Upper lobe of right lung (tissue), 1 donor: Measurements from ENCODE around the gene HBZ. TPM values are rescaled to one million over a fixed set of nuclear protein-coding genes. Genes with fewer than 3 reads are reported as not detected.

Source experiments
- ATAC-seq: fragments of 200-7000 bp; cut with Tn5 transposase; one replicate; pipeline ENCODE4 v1.9.1; 2020; ENCODE audit warnings: mild to moderate bottlenecking, moderate library complexity
- DNase-seq: peaks from one replicate; pipeline ENCODE4 v3.0.0-alpha.2; 2020
- H3K27ac ChIP-seq: fragments of 200-600 bp; one replicate; pipeline ENCODE4 v1.8.0; 2022
- H3K27me3 ChIP-seq: fragments of 200-600 bp; one replicate; pipeline ENCODE4 v1.8.0; 2022; ENCODE audit warnings: mild to moderate bottlenecking
- H3K36me3 ChIP-seq: fragments of 200-600 bp; one replicate; pipeline ENCODE4 v1.8.0; 2022
- H3K4me1 ChIP-seq: fragments of 200-600 bp; one replicate; pipeline ENCODE4 v1.8.0; 2022
- H3K4me3 ChIP-seq: fragments of 200-600 bp; one replicate; pipeline ENCODE4 v1.8.0; 2022; ENCODE audit warnings: mild to moderate bottlenecking
- H3K9me3 ChIP-seq: fragments of 200-600 bp; one replicate; pipeline ENCODE4 v1.8.0; 2022
- intact Hi-C: fragments of 100-400 bp; cut with DNase I; formaldehyde crosslinking; loops from one replicate; pipeline ENCODE4 v1.11.0; 2022
- long read RNA-seq: library from polyadenylated mRNA; unstranded; transcript quantifications from one replicate; pipeline ENCODE4 v2.0.0, GENCODE V29; 2021
- total RNA-seq: library from RNA; stranded (reverse); fragmentation: NEBNext Ultra II Directional; extraction: Animal tissue kit (Norgen Biotek cat#: 25700); gene quantifications from one replicate; pipeline ENCODE4 v1.2.1, GENCODE V29; 2021
- TF ChIP-seq, protein P1 (sequence below): fragments of 200-600 bp; IDR thresholded peaks from one replicate; pipeline ENCODE4 v1.8.0; 2022; ENCODE audit warnings: antibody characterized with exemption
- donor health status: DM: no; HTN: yes; CAD: no; lungs with severe emphysema.

Gene HBZ
- total RNA-seq: not detected
- long read RNA-seq: 0 reads

GRCh38 chr16:152141-153128, at the start of gene HBZ:
Gene HBZ (plus strand): TSS chr16:152644. CDS start chr16:152910, 266 bp downstream.
- H3K9me3 ChIP-seq: no peaks in the 10 kb centered on the region
- ATAC-seq: peak; percentile 6
- intact Hi-C loops: no loop called here
- DNase-seq: no peak
- no peak within 1 kb of the TSS for H3K27ac ChIP-seq
- no peak within 1 kb of the TSS for H3K4me3 ChIP-seq
- H3K36me3 ChIP-seq: no peaks in the 10 kb centered on the region
- peaks cover 6% of the 10 kb centered on the region for H3K4me1 ChIP-seq
- TF ChIP-seq, protein P1, sequence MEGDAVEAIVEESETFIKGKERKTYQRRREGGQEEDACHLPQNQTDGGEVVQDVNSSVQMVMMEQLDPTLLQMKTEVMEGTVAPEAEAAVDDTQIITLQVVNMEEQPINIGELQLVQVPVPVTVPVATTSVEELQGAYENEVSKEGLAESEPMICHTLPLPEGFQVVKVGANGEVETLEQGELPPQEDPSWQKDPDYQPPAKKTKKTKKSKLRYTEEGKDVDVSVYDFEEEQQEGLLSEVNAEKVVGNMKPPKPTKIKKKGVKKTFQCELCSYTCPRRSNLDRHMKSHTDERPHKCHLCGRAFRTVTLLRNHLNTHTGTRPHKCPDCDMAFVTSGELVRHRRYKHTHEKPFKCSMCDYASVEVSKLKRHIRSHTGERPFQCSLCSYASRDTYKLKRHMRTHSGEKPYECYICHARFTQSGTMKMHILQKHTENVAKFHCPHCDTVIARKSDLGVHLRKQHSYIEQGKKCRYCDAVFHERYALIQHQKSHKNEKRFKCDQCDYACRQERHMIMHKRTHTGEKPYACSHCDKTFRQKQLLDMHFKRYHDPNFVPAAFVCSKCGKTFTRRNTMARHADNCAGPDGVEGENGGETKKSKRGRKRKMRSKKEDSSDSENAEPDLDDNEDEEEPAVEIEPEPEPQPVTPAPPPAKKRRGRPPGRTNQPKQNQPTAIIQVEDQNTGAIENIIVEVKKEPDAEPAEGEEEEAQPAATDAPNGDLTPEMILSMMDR: no peak
- H3K27me3 ChIP-seq: no peaks in the 10 kb centered on the region

GRCh38 chr16:104355-104754, 48.1 kb upstream of the HBZ start:
- TF ChIP-seq, protein P1: no peak
- no peaks in the 10 kb centered on the region for H3K27me3 ChIP-seq
- no peak for ATAC-seq
- no peaks in the 10 kb centered on the region for H3K9me3 ChIP-seq
- intact Hi-C loops: no loop called here
- peaks cover 9% of the 10 kb centered on the region for H3K36me3 ChIP-seq
- no peak overlapping the region for H3K4me3 ChIP-seq
- no peak for DNase-seq
- H3K4me1 ChIP-seq: peaks cover 10% of the 10 kb centered on the region
- H3K27ac ChIP-seq: no peak overlapping the region

DNA sequence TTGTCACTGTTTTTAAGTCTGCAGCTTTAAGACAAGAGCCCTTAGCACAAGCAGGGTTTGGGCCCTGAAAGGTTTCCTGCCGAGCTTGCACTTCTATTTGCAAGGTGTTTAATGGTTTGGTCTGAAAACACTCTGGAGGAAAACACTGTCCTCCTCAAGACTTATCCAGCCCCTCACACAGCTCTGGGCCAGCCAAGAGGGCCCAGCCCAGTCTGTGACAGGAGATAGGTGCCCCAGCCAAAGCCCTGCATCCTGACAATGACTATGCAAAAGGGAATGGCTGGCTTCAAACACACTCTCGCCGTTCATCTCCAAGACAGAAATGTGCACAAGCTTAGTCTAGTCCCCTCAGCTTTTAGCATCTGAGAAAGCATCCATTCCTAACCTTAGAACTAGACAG, 47.5 kb upstream of the HBZ start:
- Histone ChIP-seq H3K4me1 (peaks cover 10% of the 10 kb centered on the region), H3K27ac (no peak overlapping the region), H3K4me3 (no peak overlapping the region), H3K27me3 (no peaks in the 10 kb centered on the region), H3K9me3 (no peaks in the 10 kb centered on the region), H3K36me3 (peaks cover 14% of the 10 kb centered on the region)
- no peak for DNase-seq
- TF ChIP-seq, protein P1: no peak
- no peak for ATAC-seq
- intact Hi-C loops: no loop called here

- H3K27ac ChIP-seq: no peak overlapping the region
- no peak overlapping the region for H3K4me3 ChIP-seq
- TF ChIP-seq, protein P1: no peak
- intact Hi-C loops: no loop called here
- no peaks in the 10 kb centered on the region for H3K9me3 ChIP-seq
- H3K27me3 ChIP-seq: no peaks in the 10 kb centered on the region
- DNase-seq (no peak), ATAC-seq (no peak)
- peaks cover 20% of the 10 kb centered on the region for H3K36me3 ChIP-seq
- H3K4me1 ChIP-seq: peaks cover 10% of the 10 kb centered on the region
Measured at GRCh38 chr16:105521-105920, 46.9 kb upstream of the HBZ start.

DNA sequence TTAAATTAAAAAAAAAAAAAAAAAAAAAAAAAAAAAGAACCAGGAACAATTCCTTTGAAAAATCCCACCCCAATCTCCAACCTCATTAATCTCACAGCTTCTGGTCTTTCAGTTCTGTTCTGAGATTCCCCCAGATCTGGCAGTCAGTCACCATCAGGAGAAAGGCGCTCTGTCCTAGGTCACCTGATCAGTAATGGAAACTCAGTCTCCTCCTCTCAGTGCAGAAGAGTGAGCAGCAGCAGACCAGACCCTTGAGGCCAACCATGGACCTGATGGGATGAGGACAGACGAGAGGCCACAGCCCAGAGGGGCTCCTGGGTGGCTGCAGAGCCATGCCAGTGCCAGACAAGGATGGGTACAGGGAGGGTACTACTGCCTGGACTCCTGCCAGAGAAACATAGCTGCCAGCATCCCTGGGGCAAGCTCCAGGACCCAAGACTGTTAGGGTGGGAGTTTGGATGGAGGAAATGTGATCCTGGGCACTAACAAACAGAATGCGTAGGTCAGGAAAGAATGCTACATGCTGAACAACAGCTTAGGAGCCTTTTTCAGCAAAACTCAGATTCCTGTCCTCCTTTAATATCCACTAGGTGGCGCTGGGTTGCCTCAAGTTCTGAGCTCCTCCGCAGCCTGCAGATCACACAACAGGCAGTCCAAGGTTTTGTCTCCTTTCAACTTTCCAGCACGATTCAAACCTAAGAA, 45.7 kb upstream of the HBZ start:
- TF ChIP-seq, protein P1: peak; percentile 81
- Histone ChIP-seq H3K27ac (no peak overlapping the region), H3K4me3 (no peak overlapping the region), H3K9me3 (no peaks in the 10 kb centered on the region), H3K36me3 (peaks cover 27% of the 10 kb centered on the region), H3K4me1 (peaks cover 5% of the 10 kb centered on the region), H3K27me3 (no peaks in the 10 kb centered on the region)
- ATAC-seq: peak; percentile 83
- intact Hi-C loops: no loop called here
- no peak for DNase-seq
